Measurements from ENCODE around the gene PHF12. TPM values are rescaled to one million over a fixed set of nuclear protein-coding genes. Genes with fewer than 3 reads are reported as not detected.

Gene PHF12
- total RNA-seq, 1 experiment from 2014 or later = 36.0 TPM

- Histone ChIP-seq H3K79me2 (ENCODE audit: low read depth) (no peaks in the 10 kb centered on the region), H3F3A (ENCODE audit: insufficient read depth, low read depth) (no peaks in the 10 kb centered on the region), H3K27me3 (ENCODE audit: insufficient read depth, low read depth) (peaks cover 43% of the 10 kb centered on the region), H3K27ac (no peak overlapping the region), H3K4me2 (no peak overlapping the region), H3K4me1 (replicated peaks; ENCODE audit: insufficient read depth) (no peaks in the 10 kb centered on the region), H3K9me2 (ENCODE audit: insufficient read depth) (no peaks in the 10 kb centered on the region), H3K4me3 (no peak overlapping the region), H4K20me1 (ENCODE audit: insufficient read depth) (no peaks in the 10 kb centered on the region), H3K9me3 (ENCODE audit: insufficient read depth, low read depth) (no peaks in the 10 kb centered on the region), H2AFZ (no peak overlapping the region), H3K36me3 (ENCODE audit: low read depth) (no peaks in the 10 kb centered on the region)
- no TSS peak for BruUV-seq (replicated peaks)
- no peak for DNase-seq
- intact Hi-C loops (cut with micrococcal nuclease; ENCODE audit: unreplicated experiment) = no loop called here
- CTCF ChIA-PET = no interaction called here
- POLR2A ChIA-PET (ENCODE audit: unreplicated experiment) = no interaction called here
- TF ChIP-seq EZH2 (IDR thresholded peaks at IDR 0.05; ENCODE audit: low read depth) (no peak), CTCF (conservative IDR thresholded peaks at IDR 0.05) (no peak)
Measured at GRCh38 chr17:28975031-28975430, 23.7 kb upstream of the PHF12 start.

GRCh38 chr17:28974451-28974850 is 23.1 kb upstream of the PHF12 start:
- intact Hi-C loops (cut with micrococcal nuclease; ENCODE audit: unreplicated experiment) = no loop called here
- peaks cover 40% of the 10 kb centered on the region for H3K27me3 ChIP-seq (ENCODE audit: insufficient read depth, low read depth)

GRCh38 chr17:28973425-28973824 is 22.1 kb upstream of the PHF12 start:
- no peaks in the 10 kb centered on the region for H3K9me2 ChIP-seq (ENCODE audit: insufficient read depth)
- H3K9me3 ChIP-seq (ENCODE audit: insufficient read depth, low read depth) = no peaks in the 10 kb centered on the region
- H3K27me3 ChIP-seq (ENCODE audit: insufficient read depth, low read depth) = peaks cover 30% of the 10 kb centered on the region; the same call in 1 of the 2 replicates
- H2AFZ ChIP-seq = no peak overlapping the region
- ChIA-PET CTCF (interaction anchor here (1.5 kb wide), 1 partner anchor 143 kb away, joined by 3 read pairs; no protein-coding TSS in a partner anchor), POLR2A (ENCODE audit: unreplicated experiment) (interaction anchor here (0.6 kb wide), 1 partner anchor 11 kb away, joined by 5 read pairs; no protein-coding TSS in a partner anchor)
- no peak for DNase-seq
- H3K4me1 ChIP-seq (replicated peaks; ENCODE audit: insufficient read depth) = peaks cover 8% of the 10 kb centered on the region; the same call in 1 of the 2 replicates
- BruUV-seq (replicated peaks) = no TSS peak
- H4K20me1 ChIP-seq (ENCODE audit: insufficient read depth) = no peaks in the 10 kb centered on the region
- H3K4me2 ChIP-seq = no peak overlapping the region
- H3K4me3 ChIP-seq = no peak overlapping the region
- no peaks in the 10 kb centered on the region for H3F3A ChIP-seq (ENCODE audit: insufficient read depth, low read depth)
- intact Hi-C loops (cut with micrococcal nuclease; ENCODE audit: unreplicated experiment) = no loop called here
- no peak for TF ChIP-seq EZH2 (IDR thresholded peaks at IDR 0.05; ENCODE audit: low read depth)
- TF ChIP-seq CTCF (conservative IDR thresholded peaks at IDR 0.05) = no peak
- no peaks in the 10 kb centered on the region for H3K36me3 ChIP-seq (ENCODE audit: low read depth)
- H3K79me2 ChIP-seq (ENCODE audit: low read depth) = no peaks in the 10 kb centered on the region
- no peak overlapping the region for H3K27ac ChIP-seq

More at GRCh38 chr17:28974451-28974850, 23.1 kb upstream of the PHF12 start:
- Histone ChIP-seq H3K36me3 (ENCODE audit: low read depth) (no peaks in the 10 kb centered on the region), H3K9me2 (ENCODE audit: insufficient read depth) (no peaks in the 10 kb centered on the region), H3K79me2 (ENCODE audit: low read depth) (no peaks in the 10 kb centered on the region), H3F3A (ENCODE audit: insufficient read depth, low read depth) (no peaks in the 10 kb centered on the region), H3K4me1 (replicated peaks; ENCODE audit: insufficient read depth) (no peaks in the 10 kb centered on the region), H3K4me2 (no peak overlapping the region), H4K20me1 (ENCODE audit: insufficient read depth) (no peaks in the 10 kb centered on the region), H3K27ac (no peak overlapping the region), H3K4me3 (no peak overlapping the region), H2AFZ (no peak overlapping the region), H3K9me3 (ENCODE audit: insufficient read depth, low read depth) (no peaks in the 10 kb centered on the region)
- no peak for DNase-seq
- TF ChIP-seq CTCF (conservative IDR thresholded peaks at IDR 0.05) (no peak), EZH2 (IDR thresholded peaks at IDR 0.05; ENCODE audit: low read depth) (no peak)
- ChIA-PET CTCF (no interaction called here), POLR2A (ENCODE audit: unreplicated experiment) (no interaction called here)
- BruUV-seq (replicated peaks) = no TSS peak
